ENCODE measurements around the gene FUZ. TPM values are rescaled to one million over a fixed set of nuclear protein-coding genes. Genes with fewer than 3 reads are reported as not detected.

Gene FUZ, protein sequence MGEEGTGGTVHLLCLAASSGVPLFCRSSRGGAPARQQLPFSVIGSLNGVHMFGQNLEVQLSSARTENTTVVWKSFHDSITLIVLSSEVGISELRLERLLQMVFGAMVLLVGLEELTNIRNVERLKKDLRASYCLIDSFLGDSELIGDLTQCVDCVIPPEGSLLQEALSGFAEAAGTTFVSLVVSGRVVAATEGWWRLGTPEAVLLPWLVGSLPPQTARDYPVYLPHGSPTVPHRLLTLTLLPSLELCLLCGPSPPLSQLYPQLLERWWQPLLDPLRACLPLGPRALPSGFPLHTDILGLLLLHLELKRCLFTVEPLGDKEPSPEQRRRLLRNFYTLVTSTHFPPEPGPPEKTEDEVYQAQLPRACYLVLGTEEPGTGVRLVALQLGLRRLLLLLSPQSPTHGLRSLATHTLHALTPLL
- 13.8 and 17.1 TPM in 2 replicates for total RNA-seq

DNA sequence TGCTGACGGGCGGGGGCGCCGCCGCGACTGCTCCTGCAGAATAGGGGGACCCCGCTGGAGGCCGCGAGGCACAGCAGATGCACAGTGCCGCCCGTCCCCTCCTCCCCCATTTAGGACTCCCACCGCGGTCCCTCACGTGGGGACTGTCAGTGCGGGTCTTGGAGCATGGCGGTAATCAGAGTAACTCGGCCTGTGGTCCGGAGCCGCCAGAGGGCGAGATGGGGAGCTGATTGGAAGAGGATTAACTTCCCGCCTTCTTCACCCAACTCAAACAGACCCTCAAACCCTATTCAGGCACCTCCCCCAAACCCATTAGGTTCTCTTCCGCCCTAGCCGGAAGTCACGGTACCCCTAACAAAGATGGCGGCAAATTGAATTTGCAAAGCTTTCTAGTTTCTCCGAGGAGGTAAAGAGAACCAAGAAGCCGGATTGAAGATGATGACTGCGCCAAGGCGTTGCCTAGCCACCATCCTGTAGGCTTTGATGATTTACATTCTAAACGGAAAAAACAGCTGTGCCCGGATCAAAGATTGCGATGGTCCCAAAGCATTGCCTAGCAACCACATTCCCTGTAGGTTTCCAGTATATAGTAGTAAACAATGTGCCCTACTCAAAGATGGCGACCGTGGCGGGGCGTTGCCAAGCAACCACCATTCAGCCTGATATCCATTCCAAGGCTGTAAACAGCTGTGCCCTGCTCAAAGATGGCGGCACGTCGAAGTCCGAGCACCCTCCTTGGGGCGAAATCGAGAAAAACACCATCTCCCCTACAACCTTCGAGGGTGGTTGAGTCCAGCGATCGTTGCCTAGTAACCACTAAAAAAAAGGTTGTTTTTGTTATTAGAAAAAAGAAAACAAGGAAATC lies at the start of gene FUZ:
Gene FUZ, minus strand, starts transcription at position 296 of the 865 bp plus-strand sequence. Its CDS starts 186 bp downstream, at position 110.

DNA sequence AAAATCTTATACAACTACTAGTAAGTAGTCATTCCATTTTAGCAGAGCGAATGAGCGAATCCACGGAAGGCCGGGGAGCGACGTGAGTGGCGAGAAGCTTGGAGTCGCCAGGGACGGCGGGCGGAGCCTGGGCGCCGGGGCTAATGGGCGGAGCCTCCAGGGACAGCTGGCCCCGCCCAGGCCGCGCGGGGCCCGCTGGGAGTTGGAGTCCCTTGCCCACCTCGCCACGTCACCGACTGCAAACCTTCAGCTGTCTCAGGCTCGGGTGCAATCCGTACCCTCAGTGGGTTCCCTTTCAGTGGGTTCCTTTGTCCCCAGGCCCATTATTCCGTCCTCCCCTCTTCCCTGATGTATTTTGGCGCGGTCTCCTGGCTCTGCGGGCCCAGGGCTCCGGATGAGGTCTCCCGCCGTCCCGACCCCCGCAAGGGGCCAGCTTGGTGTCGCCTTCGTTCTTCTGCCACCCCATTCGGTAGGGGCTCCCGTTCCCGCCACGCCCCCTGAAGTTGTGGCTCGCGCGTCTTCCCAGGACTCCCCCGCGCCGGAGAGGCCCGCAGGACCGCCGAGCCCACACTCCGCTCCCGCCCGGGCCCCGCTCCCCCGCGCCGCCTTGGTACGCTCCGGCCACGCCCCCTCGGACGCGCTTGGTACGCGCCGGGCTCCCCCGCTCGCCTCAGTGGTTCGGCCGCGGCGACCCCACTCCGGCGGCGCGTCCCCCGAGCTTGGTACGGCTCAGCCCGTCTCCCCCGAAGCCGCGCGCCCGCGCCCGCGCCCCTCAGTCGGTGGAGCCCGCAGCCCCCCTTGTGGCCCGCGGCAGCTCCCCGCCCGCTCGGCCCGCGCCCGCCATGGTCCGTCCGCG lies 37.6 kb upstream of the FUZ start, which contains the start of gene PTOV1:
Gene PTOV1, plus strand, starts transcription at position 673 of the 856 bp plus-strand sequence.

GRCh38 chr19:49817964-49818648 lies 5.0 kb upstream of the FUZ start, which contains the start of gene MED25:
Gene MED25, plus strand, starts transcription at chr19:49818289. Its CDS starts 53 bp downstream, at chr19:49818342.

GRCh38 chr19:49766930-49767299 lies 46.2 kb downstream of the FUZ start, which contains the start of gene AP2A1:
Gene AP2A1, plus strand, starts transcription at chr19:49767001. Its CDS starts 133 bp downstream, at chr19:49767134.

DNA sequence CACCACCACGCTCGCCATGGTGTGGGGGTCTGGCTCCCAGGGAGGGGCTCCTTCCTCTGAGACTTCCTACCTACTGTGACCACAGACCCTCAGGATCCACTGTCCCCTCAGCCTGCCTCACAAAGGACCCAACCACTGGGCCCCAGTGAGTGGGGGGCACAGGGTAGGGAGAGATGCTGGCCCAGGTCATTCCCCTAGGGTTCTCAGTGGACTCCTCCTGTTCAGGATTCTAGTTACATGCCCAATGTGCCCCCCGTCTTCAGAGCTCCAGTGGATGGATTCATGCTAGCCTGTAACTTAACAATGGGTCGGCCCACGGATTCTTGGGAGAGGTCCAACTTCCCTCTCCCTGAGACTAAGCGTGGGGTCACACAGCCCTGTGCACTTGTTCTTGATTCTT lies 49.9 kb downstream of the FUZ start, which contains the start of gene TSKS:
Gene TSKS, minus strand, starts transcription at position 77 of the 400 bp plus-strand sequence. Its CDS starts 59 bp downstream, at position 18.

Other genes with a start within 250 kb of the FUZ start
- gene NOSIP, start 232.7 kb downstream of the FUZ start, total RNA-seq: 104 and 111 TPM in 2 replicates
- gene PRRG2, start 232.0 kb downstream of the FUZ start, total RNA-seq: 1.1 and 3.3 TPM in 2 replicates
- gene PRR12, start 222.1 kb downstream of the FUZ start, total RNA-seq: 6.5 and 8.2 TPM in 2 replicates
- 79.1 and 97.7 TPM in 2 replicates for gene RRAS, start 173.1 kb downstream of the FUZ start, total RNA-seq
- 33.2 and 36.7 TPM in 2 replicates for gene SCAF1, start 171.1 kb downstream of the FUZ start, total RNA-seq
- 46.5 and 55.2 TPM in 2 replicates for gene IRF3, start 147.4 kb downstream of the FUZ start, total RNA-seq
- gene BCL2L12, start 147.4 kb downstream of the FUZ start, total RNA-seq: 33.2 TPM in 2 replicates
- 329 and 369 TPM in 2 replicates for gene PRMT1, start 136.0 kb downstream of the FUZ start, total RNA-seq
- 0.33 and 0.49 TPM in 2 replicates for gene ADM5, start 123.7 kb downstream of the FUZ start, total RNA-seq
- 11.9 and 12.3 TPM in 2 replicates for gene CPT1C, start 122.2 kb downstream of the FUZ start, total RNA-seq
- gene TSKS, start 50.0 kb downstream of the FUZ start, total RNA-seq: 1.5 TPM in 1 of 2 replicates, not detected in the other
- 108 and 110 TPM in 2 replicates for gene AP2A1, start 46.3 kb downstream of the FUZ start, total RNA-seq
- 25.2 and 25.6 TPM in 2 replicates for gene MED25, start 5.0 kb upstream of the FUZ start, total RNA-seq
- 57.6 and 64.4 TPM in 2 replicates for gene PTOV1, start 37.9 kb upstream of the FUZ start, total RNA-seq
- gene PNKP, start 54.3 kb upstream of the FUZ start, total RNA-seq: 59.5 and 63.0 TPM in 2 replicates
- gene AKT1S1, start 64.1 kb upstream of the FUZ start, total RNA-seq: 26.5 and 30.4 TPM in 2 replicates
- 18.0 and 20.2 TPM in 2 replicates for gene TBC1D17, start 64.4 kb upstream of the FUZ start, total RNA-seq
- 24.2 and 29.4 TPM in 2 replicates for gene IL4I1, start 83.6 kb upstream of the FUZ start, total RNA-seq
- 20.9 and 23.4 TPM in 2 replicates for gene ATF5, start 115.9 kb upstream of the FUZ start, total RNA-seq
- gene NUP62, start 116.2 kb upstream of the FUZ start, total RNA-seq: 77.1 and 85.3 TPM in 2 replicates
- 0.25 TPM in 1 of 2 replicates, not detected in the other for gene SIGLEC11, start 147.9 kb upstream of the FUZ start, total RNA-seq
- 27.2 and 28.0 TPM in 2 replicates for gene VRK3, start 212.1 kb upstream of the FUZ start, total RNA-seq
- 5.3 and 6.6 TPM in 2 replicates for gene ZNF473, start 212.7 kb upstream of the FUZ start, total RNA-seq